ELF-1 (cell line): ENCODE data around the gene DRAXIN.

Experiments
- DNase-seq: peaks from one replicate; pipeline ENCODE4 v3.0.0-alpha.2; 2016; ENCODE audit warnings: low read depth, low spot score

The DRAXIN gene

DNA sequence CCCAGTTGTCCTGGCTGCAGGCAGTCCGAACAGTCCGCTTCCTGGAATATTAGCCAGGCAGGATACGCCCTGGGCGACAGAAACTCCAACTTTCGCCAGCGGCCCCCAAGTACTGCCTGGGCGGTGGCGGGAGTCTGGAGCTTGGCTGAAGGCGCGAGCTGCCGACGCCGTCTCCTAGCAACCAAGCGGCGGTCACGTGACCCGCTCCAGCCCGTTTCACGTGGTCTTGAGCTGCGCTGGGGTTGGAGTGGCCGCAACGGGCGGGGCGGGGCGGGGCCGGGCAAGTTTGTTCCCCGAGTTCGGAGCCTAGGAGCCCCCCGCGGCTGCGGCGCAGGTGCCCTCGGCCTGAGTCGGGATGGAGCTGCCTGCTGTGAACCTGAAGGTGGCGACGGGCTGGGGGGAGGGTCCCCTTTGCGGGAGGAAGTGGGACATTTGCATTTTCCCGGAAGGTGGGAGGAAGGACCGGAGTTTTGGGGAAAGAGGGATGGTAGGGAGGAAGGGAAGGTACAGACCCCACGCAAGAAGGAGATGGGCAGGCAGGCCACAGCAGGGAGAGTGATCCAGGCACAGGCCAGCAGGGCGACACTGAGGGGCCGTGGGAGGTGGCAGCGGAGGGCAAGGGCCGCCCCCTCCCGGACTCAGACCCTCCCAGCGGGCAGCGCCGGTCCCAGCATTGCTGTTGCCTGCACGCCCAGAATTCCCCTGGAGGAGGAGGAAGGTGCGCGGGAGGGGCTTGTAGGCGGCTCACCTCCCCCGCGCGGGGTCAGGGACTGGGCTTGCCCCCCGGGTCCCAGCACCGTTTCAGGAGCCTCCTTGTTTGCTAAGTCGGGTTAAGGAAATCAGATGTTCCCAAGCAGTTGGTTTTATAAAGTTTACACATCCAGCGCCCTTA, 44.6 kb downstream of the DRAXIN start, which contains the start of gene AGTRAP:
AGTRAP (plus strand) TSS at position 283 of the 892 bp plus-strand sequence; CDS start at position 356, 73 bp downstream.
- DNase-seq, result peak; percentile 96

DNA sequence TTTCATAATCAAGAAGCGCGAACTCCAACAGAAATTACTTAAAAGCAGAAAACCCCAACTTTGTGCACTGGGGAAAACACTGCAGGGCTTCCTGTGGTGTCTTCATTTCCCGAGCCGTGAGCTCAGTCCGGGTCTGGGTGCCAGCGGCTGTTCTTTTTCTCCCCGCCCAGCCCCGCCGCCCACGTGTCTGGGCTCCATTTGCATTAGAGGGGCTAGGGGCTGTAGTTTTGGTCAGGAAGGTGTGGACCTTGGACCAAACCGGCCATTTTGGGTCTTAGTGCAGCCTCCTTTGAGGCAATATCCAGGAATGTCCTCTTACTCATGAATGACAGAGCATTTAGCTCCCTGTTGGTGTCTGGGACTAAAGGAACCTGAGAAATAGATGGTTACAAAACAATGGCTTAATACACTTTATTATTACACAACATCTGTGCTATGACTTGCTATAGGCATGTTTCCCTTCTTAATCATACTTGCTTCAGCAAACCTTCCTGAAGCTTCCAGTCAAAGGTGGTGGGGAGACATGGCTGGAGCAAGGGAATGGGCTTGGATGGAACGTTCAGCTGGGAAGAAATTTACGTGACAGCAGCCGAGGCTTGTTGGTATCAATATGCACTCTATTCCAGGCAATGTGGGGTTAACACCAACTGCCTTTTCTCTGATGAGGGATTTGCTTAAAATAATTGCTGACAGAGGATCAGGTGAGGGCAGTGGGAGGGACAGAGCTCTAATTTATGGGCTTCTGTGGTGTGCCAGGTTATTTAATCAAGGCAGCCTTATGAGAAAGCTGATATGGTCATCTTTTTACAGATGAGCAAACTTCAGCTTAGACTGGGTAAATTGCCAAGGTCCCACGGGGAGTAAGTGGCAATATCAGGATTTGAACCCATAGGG, 45.5 kb downstream of the DRAXIN start:
- DNase-seq, result peak; percentile 81

DNA sequence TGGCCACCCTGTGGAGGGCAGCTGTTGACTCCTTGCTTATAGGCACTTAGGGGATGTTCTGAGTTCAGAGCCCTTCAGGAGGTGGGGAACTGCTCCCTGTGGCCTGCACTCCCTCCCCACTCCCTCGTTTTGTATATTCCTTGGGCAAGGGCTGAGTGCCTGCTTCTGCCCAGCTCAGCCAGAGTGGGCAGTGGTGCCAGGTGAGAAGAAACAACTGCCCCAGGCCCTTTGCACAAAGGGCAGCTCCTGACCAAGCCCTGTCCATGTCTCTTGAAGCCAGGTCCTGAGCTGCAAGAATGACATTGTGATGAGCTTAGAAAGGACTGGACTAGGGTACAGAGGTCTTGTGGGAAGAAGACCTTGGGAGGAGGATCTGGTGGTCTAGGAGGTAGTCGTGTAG, 46.6 kb downstream of the DRAXIN start:
- no peak for DNase-seq

DNA sequence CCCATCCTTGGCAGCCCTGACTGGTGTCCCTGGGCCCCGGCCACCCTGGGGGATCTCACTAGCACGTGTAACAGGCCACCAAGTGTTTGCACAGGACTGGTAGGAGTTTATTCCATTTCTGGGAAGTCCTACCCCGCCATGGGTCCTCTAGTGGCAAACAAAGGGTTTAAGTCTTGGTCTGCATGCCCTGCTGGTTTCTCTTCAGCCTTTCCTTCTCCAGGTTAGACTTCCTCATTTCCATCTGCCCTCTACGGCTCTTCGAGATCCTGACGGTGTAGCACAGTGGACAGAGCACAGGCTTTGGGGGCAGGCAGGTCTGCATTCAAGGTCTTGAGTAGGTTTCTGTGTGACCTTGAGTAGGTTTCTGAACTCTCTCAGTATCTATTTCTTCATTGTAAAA, 47.3 kb downstream of the DRAXIN start:
- DNase-seq, result no peak

DNA sequence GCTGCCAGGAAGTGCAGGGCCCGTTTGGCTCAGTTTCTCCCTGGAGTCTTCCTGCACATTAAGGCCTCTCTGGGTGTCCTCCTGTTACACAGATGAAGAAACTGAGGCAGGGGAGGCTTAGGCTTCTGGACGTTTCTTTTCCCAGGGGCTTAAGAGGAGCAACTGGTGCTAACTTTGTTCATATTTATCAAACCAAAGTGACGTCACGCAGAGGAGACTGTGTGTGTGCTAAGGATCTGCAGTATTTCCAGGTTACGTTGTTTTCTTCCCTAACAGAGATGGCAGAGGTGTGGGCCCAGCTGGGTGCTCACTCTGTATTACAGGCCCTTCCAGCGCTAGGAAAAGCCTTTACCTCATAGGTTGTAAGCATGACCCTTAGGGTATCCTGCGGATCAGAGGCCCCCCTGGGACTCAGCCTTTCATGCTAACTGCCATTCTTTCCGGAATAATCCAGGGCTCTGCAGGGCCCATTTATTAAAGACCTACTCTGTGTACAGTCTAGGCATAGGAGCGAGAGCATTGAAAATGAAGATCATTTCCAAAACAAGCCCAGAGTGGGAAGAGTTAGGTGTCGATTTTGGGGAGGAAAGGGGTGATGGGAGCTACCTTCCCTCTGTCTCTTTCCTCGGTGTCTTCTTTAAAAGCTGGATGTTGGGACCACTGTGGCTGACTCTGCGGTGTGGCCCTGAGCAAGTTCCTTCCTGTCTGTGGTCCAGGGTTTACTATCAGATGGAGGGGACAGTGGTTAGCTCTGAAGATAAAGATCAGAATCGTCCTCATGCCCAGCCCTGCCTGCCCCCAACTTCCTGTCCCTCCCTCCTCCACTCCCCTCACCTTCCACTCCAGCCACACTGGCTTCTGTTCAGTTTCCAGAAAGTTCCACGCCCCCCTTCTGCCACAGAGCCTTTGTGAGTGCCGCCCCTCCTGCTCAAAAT, 49.0 kb downstream of the DRAXIN start:
- no peak for DNase-seq

DNA sequence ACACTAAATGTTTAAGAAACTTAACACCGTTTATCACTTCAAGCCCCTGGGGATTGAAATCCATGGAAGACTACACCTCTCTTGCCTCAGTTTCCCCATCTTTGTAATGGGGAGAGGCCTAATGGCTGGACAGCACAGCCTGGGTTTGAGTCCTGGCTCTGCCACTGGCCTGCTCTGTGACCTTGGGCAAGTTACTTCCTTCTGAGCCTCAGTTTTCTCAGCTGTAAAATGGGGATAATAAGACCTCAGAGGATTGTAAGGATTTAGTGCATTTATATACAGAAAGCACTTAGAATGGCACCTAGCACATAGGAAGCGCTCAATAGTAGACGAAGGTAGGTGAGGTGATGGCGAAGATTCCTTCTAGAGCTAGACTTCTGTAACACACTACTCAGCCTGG, 50.0 kb downstream of the DRAXIN start:
- no peak for DNase-seq

DNA sequence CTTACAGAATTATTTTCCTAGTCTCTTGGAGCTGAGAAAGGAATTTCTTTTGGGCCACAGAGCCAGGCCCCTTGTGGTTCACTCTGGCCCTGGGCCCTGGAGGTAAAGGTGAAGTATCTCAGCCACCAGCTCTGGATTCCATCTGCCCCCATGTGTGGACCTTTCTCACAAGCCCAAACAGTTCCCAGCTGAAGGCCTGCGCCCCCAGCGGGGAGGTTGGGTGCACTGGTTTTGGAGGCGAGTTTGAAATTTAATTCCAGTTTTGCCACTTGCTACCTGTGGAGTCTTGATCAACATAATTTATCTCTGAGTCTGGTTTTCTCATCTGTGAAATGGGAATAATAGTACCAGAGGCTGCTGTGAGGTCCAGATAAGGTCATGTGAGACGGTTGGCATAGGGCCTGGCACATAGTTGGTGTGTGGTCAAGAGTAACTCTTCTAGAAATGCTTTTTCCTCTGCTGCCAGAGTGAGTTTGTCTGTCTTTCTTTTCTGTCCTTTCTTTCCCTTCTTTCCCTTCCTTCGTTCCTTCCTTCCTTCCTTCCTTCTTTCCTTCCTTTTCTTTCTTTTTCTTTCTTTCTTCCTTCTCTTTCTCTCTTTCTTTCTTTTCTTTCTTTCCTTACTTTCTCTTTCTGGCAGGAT, 50.5 kb downstream of the DRAXIN start:
- DNase-seq, result no peak

DNA sequence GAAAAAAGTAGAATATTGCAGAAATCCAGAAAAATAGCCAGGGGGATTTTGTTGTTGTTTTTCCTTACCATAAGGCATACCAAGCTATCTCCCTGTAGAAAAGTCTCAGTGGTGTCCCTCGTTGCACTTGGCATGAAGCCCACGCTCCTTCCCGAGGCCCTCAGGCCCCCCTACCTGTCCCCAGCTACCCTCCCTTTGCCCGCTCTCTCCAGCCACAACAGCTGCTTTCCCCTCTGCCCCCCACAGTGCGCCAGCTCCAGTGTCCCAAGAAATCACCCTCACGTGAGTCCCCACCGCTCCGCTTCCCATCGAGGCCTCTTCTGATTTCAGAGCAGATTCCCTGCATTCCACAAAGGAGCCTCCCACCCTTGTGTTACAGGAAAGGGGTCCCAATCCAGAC, 52.8 kb downstream of the DRAXIN start:
- DNase-seq, result no peak

DNA sequence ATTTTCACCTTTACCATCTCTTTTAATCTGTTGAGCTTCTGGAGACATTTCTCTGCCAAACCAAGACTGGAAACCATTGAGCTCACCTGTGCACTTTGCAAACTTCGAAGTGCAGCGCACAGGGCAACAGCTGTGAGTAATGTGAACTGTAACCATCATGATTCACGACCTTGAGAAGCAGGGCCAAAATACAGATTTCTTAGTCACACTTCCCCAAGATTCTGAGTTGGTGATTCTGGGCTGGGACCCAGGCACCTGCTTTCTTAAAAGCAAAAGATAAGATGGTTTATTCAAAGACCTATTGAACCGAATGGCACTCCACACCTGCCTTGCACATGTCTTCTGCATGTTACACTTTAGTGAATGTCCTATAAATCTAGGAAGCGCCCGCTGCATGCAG, 54.6 kb downstream of the DRAXIN start:
- no peak for DNase-seq

DNA sequence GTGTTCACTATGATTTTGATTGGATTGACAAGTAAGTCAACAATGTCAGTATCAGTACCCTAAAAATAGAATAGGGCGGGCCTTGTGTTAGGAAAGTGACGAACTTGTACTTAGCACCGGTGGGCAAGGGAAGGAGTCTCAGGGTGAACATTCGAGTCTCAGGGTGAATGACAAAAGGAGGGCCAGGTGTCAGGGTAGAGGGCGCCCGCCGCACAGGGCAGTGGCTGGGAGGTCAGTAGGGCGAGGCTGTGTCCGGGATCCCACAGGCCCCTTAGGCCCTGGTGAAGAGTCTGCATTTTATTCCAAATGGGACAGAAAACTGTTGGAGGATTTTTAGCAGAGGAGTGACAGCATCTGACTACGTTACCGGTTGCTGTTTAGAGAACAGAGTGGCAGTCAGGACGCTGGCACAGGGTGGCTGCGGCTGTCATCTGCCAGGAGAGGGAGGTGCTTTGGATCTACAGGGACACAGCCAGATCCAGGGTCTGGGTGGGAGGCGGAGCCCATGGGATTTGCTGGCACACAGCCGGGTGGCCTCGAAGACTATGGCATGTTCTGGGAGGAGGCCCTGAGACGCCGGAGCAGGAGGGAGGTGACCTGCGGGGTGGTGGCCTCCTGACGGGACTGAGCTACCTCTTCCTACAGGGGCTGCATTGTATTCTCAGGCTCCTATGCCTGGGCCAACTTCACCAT, 55.4 kb downstream of the DRAXIN start:
- DNase-seq, result no peak

DNA sequence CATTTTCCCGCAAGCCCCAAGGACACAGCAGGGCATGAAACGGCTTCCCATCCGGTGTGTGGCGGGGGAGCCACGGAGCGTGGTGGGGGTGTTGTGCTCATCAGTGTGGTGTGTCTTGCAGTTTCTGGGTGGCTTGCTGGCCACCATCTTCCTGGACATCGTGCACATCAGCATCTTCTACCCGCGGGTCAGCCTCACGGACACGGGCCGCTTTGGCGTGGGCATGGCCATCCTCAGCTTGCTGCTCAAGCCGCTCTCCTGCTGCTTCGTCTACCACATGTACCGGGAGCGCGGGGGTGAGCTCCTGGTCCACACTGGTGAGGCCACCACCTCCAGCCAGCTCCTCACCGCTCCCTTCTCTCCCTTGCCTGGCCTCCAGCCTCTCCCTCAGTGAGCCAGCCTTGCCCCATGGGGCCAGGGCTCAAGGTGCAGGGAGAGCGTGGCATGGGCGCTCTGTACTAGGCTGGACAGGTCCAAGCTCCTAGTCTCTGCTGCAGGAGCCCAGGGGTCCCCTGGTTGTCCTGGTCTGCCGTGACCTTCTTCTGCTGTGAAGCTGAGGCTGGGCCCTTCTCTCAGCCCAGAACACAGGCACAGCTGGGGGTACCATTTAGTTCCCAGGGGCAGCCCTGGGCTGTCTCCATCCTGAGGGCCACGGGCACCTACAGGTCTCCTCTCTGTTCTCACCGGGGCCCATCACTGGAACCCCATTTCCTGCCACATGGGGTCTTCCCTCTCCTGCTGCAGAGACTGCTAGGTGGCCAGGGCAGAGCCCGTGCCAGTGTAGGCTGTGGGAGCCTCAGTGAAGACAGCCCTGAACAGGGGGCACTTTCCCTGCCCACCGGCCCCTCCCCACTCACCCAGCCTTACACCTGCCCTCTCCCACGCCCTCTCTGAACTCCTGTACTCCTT, 57.0 kb downstream of the DRAXIN start:
- DNase-seq, result no peak

DNA sequence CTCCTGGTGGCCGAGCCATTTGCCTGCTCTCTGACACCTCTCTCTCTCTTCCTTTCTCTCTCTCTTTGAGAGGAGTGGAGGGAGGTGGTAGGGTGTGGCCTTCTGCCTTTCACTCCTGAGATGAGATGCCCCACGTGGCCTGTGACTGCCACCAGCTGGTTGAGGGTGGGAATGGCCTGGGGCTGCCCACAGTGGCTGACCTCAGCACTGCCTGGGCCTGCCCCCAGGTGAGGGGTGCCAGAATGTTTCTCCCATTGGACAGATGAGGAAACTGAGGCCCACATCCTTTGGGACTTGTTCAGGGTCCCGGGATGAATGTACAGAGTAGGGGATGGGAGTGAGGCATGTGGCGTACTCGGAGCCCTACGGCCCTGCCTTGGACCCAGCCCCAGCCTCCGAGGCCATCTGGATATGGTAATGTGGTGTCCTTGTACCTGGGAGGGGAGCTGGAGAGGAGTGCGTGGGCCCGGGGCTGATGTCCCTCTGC, 57.7 kb downstream of the DRAXIN start:
- peak; percentile 80 for DNase-seq

DNA sequence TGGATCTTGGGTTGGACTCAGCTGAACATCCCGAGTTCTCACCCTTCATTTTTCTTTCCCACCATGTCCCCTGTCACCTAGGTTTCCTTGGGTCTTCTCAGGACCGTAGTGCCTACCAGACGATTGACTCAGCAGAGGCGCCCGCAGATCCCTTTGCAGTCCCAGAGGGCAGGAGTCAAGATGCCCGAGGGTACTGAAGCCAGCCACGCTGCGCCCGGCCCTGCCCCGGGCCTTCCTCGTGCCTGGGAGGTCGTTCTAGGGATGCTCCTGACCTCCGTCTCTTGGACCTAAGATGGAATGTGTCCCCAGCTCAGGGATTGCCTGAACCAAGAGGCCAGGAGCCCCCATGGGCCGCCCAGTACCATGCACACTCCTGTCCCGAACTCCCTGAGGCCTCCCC, 58.5 kb downstream of the DRAXIN start:
- no peak for DNase-seq

DNA sequence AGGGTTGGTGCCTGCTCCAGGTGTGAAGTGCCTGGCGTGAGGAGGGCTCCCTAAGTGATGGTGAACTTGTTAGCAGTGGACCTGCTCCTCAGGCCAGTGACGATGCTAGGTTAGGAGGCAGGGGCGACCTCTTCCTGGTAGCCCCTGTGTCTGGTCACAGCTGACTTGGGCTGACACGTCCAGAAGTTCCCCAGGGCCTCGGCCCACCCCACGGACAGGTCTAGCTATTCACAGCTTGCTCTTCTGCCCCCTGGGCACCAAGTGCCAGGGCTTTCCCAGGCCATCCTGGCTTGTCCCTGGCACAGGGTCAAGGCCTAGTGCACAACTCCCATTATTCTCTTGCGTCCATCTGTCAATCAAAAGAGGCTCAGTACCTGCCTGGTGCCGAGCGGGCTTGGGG, 59.6 kb downstream of the DRAXIN start:
- no peak for DNase-seq

DNA sequence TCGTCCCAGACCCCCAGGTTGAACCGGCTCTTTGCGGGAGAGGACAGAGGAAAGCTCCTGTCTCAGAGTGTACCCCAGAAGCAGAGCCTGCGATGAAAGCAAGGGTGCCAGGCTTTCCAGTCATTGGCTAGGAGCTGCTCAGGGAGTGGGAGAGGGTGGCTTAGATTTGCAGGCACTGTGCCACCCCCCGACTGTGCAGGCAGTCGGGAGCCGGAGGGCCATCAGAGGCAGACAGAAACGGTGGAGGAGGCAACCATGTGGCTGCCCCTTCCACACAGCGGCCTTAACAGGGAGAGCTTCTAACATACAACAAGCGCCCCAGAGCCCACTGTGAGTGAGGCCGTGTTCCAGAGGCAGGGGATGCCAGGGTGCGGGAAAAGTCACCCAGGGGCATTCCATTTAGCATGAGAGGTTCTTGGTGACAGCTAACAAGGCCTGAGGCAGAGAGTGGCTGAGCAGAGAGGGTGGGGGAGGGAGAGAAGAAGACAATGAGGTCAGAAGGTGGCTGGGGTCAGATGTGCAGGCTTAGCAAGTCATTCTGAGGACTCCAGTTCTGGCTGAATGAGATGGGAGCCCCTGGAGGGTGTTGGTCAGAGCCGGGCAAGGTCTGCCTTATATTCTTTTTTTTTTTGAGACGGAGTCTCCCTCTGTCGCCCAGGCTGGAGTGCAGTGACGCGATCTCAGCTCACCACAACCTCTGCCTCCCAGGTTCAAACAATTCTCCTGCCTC, 61.0 kb downstream of the DRAXIN start:
- DNase-seq, result peak; percentile 86

DNA sequence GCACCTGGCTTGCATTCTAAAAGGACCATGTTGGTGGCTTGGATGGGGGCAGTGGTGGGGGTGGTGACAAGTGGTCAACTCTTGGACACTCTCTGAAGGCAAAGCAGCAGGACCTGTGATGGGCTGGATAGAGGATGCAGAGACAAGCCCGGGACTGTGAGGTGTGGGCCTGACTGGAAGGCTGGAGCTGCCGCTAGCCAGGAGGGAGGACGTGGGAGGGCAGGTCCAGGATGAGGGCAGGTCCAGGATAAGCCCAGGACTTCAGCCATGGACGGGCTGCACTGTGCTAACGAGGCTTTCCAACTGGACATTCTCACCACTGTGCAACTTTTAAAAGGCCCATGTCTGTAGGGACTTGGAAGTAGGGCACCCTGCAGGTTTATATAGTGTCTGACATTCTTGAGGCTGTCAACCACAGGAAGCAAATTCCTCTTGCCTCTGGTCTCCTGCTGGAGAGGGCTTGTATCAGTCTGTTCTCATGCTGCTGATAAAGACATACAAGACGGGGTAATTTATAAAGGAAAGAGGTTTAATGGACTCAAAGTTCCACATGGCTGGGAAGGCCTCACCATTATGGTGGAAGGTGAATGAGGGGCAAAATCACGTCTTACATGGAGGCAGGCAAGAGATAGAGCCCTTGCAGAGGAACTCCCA, 62.2 kb downstream of the DRAXIN start:
- peak; percentile 41 for DNase-seq

DNA sequence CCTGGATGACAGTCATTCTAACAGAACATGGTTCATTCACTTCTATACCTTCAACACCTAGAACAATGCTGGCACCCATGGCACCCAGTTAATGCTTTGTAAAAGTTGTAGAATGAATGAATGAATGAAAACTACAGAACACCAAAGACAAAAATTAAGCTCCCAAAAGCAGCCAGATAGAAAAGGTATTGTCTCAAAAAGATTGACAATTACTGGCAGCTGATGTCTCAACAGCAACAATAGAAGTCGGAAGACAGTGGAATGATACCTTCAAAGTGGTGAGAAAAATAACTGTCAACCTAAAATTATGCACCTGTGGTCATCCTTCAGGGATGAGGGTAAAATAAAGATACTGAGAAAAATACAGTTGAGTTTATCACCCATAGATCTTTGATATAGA, 65.5 kb downstream of the DRAXIN start:
- no peak for DNase-seq

DNA sequence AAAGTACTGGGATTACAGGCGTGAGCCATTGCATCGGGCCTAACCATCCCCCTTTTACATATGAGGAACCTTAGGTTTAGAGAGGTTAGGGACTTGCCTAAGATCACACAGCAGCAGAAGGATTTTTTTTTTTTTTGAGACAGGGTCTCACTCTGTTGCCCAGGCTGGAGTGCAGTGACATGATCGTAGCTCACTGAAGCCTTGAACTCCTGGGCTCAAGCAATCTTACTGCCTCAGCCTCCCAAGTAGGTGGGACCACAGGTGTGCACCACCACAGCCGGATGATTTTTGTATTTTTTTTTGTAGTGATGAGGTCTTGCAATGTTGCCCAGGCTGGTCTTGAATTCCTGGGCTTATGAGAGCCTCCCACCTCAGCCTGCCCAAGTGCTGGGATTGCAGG, 68.3 kb downstream of the DRAXIN start:
- no peak for DNase-seq
